B cell (primary cell): Measurements from ENCODE around the gene DCTN3.

ENCODE experiments used
- CTCF ChIP-seq: fragments of 200-600 bp; IDR thresholded peaks from one replicate; pipeline ENCODE4 v1.8.0; 2022; ENCODE audit warnings: antibody characterized with exemption, mild to moderate bottlenecking
- EZH2 ChIP-seq: IDR thresholded peaks from 2 replicates; pipeline ENCODE4 v1.6.1; 2012; ENCODE audit warnings: borderline replicate concordance, low read depth, mild to moderate bottlenecking, moderate library complexity, low read length; ENCODE audit not compliant: insufficient read depth, poor library complexity, severe bottlenecking

GRCh38 chr9:34584970-34585369 lies 35.3 kb downstream of the DCTN3 start:
- TF ChIP-seq CTCF (no peak), EZH2 (no peak)
